Calu3 (cell line): Measurements from ENCODE around the gene SLC11A1. TPM values are rescaled to one million over a fixed set of nuclear protein-coding genes. Genes with fewer than 3 reads are reported as not detected.

Experiments used
- BruUV-seq: library from RNA; stranded (reverse); fragments of 400-500 nt; replicated peaks from 2 replicates; lab custom pipeline; 2021; lab: Mats Ljungman, UMichigan
- CTCF ChIA-PET: fragments of 300-600 bp; sonication (Branson Sonifier 250); formaldehyde crosslinking; loops from one replicate; lab custom pipeline; 2022; ENCODE audit warnings: antibody characterized with exemption; lab: Charles Lee
- DNase-seq: peaks from one replicate; pipeline ENCODE4 v3.0.0; 2022
- H3K27ac Mint-ChIP-seq: one replicate; pipeline ENCODE4 v1.8.0; 2022; ENCODE audit warnings: mixed read lengths; ENCODE audit not compliant: unreplicated experiment
- H3K27me3 Mint-ChIP-seq: one replicate; pipeline ENCODE4 v1.8.0; 2022; ENCODE audit warnings: mixed read lengths; ENCODE audit not compliant: unreplicated experiment
- H3K36me3 Mint-ChIP-seq: one replicate; pipeline ENCODE4 v1.8.0; 2022; ENCODE audit warnings: mild to moderate bottlenecking, moderate library complexity, mixed read lengths; ENCODE audit not compliant: insufficient read depth, unreplicated experiment
- H3K4me1 Mint-ChIP-seq: one replicate; pipeline ENCODE4 v1.8.0; 2022; ENCODE audit warnings: mild to moderate bottlenecking, low read depth, mixed read lengths; ENCODE audit not compliant: unreplicated experiment
- H3K4me3 Mint-ChIP-seq: one replicate; pipeline ENCODE4 v1.8.0; 2022; ENCODE audit warnings: mild to moderate bottlenecking, low read depth, moderate library complexity, mixed read lengths; ENCODE audit not compliant: unreplicated experiment
- H3K9me3 Mint-ChIP-seq: one replicate; pipeline ENCODE4 v1.8.0; 2022; ENCODE audit warnings: low read depth, mixed read lengths; ENCODE audit not compliant: unreplicated experiment
- CTCF ChIP-seq: fragments of 200-600 bp; IDR thresholded peaks from one replicate; pipeline ENCODE4 v1.8.0; 2022; ENCODE audit warnings: antibody characterized with exemption; ENCODE audit not compliant: unreplicated experiment
- intact Hi-C: fragments of 100-400 bp; cut with micrococcal nuclease; formaldehyde crosslinking; loops from one replicate; pipeline ENCODE4 v1.10.0; 2022; ENCODE audit not compliant: unreplicated experiment
- total RNA-seq: library from RNA; stranded (reverse); gene quantifications from 2 replicates; pipeline ENCODE4 v1.2.3, GENCODE V29; 2022

Gene SLC11A1
- total RNA-seq, 1 experiment from 2014 or later, result not detected

GRCh38 chr2:218418321-218418716 is 36.2 kb downstream of the SLC11A1 start:
- no peak for DNase-seq
- H3K27ac Mint-ChIP-seq, result no peak overlapping the region
- no peaks in the 10 kb centered on the region for H3K9me3 Mint-ChIP-seq
- H3K27me3 Mint-ChIP-seq, result no peaks in the 10 kb centered on the region
- H3K4me3 Mint-ChIP-seq, result no peak overlapping the region
- BruUV-seq, result no TSS peak
- H3K4me1 Mint-ChIP-seq, result peaks cover 11% of the 10 kb centered on the region
- CTCF ChIA-PET, result interaction anchor here (0.6 kb wide), 1 partner anchor 1282 kb away, joined by 3 read pairs; no protein-coding TSS in a partner anchor
- H3K36me3 Mint-ChIP-seq, result no peaks in the 10 kb centered on the region
- intact Hi-C loops, result no loop called here
- TF ChIP-seq CTCF, result no peak

- Mint-ChIP-seq H3K27me3 (no peaks in the 10 kb centered on the region), H3K9me3 (no peaks in the 10 kb centered on the region), H3K4me1 (peaks cover 11% of the 10 kb centered on the region), H3K4me3 (peak within 1 kb of the TSS; percentile 22), H3K27ac (no peak within 1 kb of the TSS), H3K36me3 (no peaks in the 10 kb centered on the region)
- no peak for TF ChIP-seq CTCF
- no TSS peak for BruUV-seq
- intact Hi-C loops, result no loop called here
- CTCF ChIA-PET, result no interaction called here
- peak; percentile 58 for DNase-seq
Observed at GRCh38 chr2:218418717-218419458, 36.8 kb downstream of the SLC11A1 start, which contains the start of gene VIL1. Gene VIL1, plus strand, starts transcription at chr2:218419123. Its CDS starts 4,656 bp downstream, at chr2:218423779.

GRCh38 chr2:218419630-218420216 is 37.6 kb downstream of the SLC11A1 start:
- CTCF ChIA-PET, result no interaction called here
- intact Hi-C loops, result no loop called here
- no TSS peak for BruUV-seq
- no peak for DNase-seq
- peaks cover 11% of the 10 kb centered on the region for H3K4me1 Mint-ChIP-seq
- H3K27me3 Mint-ChIP-seq, result no peaks in the 10 kb centered on the region
- no peaks in the 10 kb centered on the region for H3K36me3 Mint-ChIP-seq
- H3K27ac Mint-ChIP-seq, result no peak overlapping the region
- H3K4me3 Mint-ChIP-seq, result peak overlapping the region; percentile 22
- TF ChIP-seq CTCF, result no peak
- no peaks in the 10 kb centered on the region for H3K9me3 Mint-ChIP-seq

GRCh38 chr2:218421027-218421426 is 39.0 kb downstream of the SLC11A1 start:
- intact Hi-C loops, result no loop called here
- TF ChIP-seq CTCF, result no peak
- Mint-ChIP-seq H3K27ac (no peak overlapping the region), H3K27me3 (no peaks in the 10 kb centered on the region), H3K4me1 (peaks cover 11% of the 10 kb centered on the region), H3K4me3 (no peak overlapping the region), H3K36me3 (no peaks in the 10 kb centered on the region), H3K9me3 (no peaks in the 10 kb centered on the region)
- CTCF ChIA-PET, result interaction anchor here (0.6 kb wide), 1 partner anchor 34 kb away, joined by 3 read pairs; no protein-coding TSS in a partner anchor
- DNase-seq, result no peak
- no TSS peak for BruUV-seq
